H9 (cell line): Measurements from ENCODE around the gene SCGN. TPM values are rescaled to one million over a fixed set of nuclear protein-coding genes. Genes with fewer than 3 reads are reported as not detected.

ENCODE experiments used
- DNase-seq: peaks from one replicate; pipeline ENCODE4 v3.0.0-alpha.2; 2017
- H2AFZ ChIP-seq: one replicate; pipeline ENCODE4 v1.6.1; 2013; ENCODE audit warnings: mild to moderate bottlenecking, low read length, control low read depth, moderate library complexity
- H2AK5ac ChIP-seq: 2 replicates; pipeline ENCODE4 v1.6.1; 2013; ENCODE audit warnings: low read length, control low read depth, mixed read lengths; ENCODE audit not compliant: insufficient read length
- H2BK120ac ChIP-seq: one replicate; pipeline ENCODE4 v1.6.1; 2013; ENCODE audit warnings: low read depth, mild to moderate bottlenecking, low read length, control low read depth, inconsistent platforms; ENCODE audit not compliant: poor library complexity, severe bottlenecking
- H2BK12ac ChIP-seq: 2 replicates; pipeline ENCODE4 v1.6.1; 2013; ENCODE audit warnings: low read length, control low read depth, mixed read lengths, low read depth; ENCODE audit not compliant: insufficient read length
- H2BK15ac ChIP-seq: 2 replicates; pipeline ENCODE4 v1.6.1; 2013; ENCODE audit warnings: low read depth, low read length, control low read depth
- H2BK20ac ChIP-seq: one replicate; pipeline ENCODE4 v1.6.1; 2013; ENCODE audit warnings: low read depth, mild to moderate bottlenecking, low read length, control low read depth, inconsistent platforms; ENCODE audit not compliant: poor library complexity, severe bottlenecking
- H2BK5ac ChIP-seq: 2 replicates; pipeline ENCODE4 v1.6.1; 2013; ENCODE audit warnings: low read length, control low read depth, mixed read lengths; ENCODE audit not compliant: insufficient read length
- H3K14ac ChIP-seq: 2 replicates; pipeline ENCODE4 v1.6.1; 2013; ENCODE audit warnings: low read length, control low read depth; ENCODE audit not compliant: insufficient read depth
- H3K18ac ChIP-seq: 2 replicates; pipeline ENCODE4 v1.6.1; 2013; ENCODE audit warnings: low read depth, mild to moderate bottlenecking, mixed read lengths, low read length, control low read depth; ENCODE audit not compliant: insufficient read length
- H3K23ac ChIP-seq: 2 replicates; pipeline ENCODE4 v1.6.1; 2013; ENCODE audit warnings: low read length, control low read depth, mixed read lengths, low read depth; ENCODE audit not compliant: insufficient read length
- H3K23me2 ChIP-seq: 2 replicates; pipeline ENCODE4 v1.6.1; 2013; ENCODE audit warnings: low read depth, mild to moderate bottlenecking, mixed read lengths, low read length, control low read depth; ENCODE audit not compliant: insufficient read length, poor library complexity, severe bottlenecking
- H3K27ac ChIP-seq: 2 replicates; pipeline ENCODE4 v1.5.1; 2013; ENCODE audit warnings: low read length, control low read depth, mixed read lengths, low read depth; ENCODE audit not compliant: insufficient read length
- H3K27me3 ChIP-seq: 2 replicates; pipeline ENCODE4 v1.6.1; 2013; ENCODE audit warnings: low read length, control low read depth, inconsistent platforms; ENCODE audit not compliant: insufficient read depth
- H3K4ac ChIP-seq: 2 replicates; pipeline ENCODE4 v1.6.1; 2013; ENCODE audit warnings: low read depth, mild to moderate bottlenecking, control low read depth, inconsistent platforms, low read length, moderate library complexity
- H3K4me1 ChIP-seq: 2 replicates; pipeline ENCODE4 v1.6.1; 2013; ENCODE audit warnings: low read length, control low read depth, inconsistent platforms; ENCODE audit not compliant: insufficient read depth
- H3K4me2 ChIP-seq: 2 replicates; pipeline ENCODE4 v1.6.1; 2013; ENCODE audit warnings: low read length, control low read depth, mixed read lengths; ENCODE audit not compliant: insufficient read length, insufficient read depth
- H3K56ac ChIP-seq: 2 replicates; pipeline ENCODE4 v1.6.1; 2013; ENCODE audit warnings: low read depth, mild to moderate bottlenecking, mixed read lengths, low read length, control low read depth; ENCODE audit not compliant: insufficient read length
- H3K79me1 ChIP-seq: 2 replicates; pipeline ENCODE4 v1.6.1; 2013; ENCODE audit warnings: low read depth, mild to moderate bottlenecking, moderate library complexity, low read length, control low read depth, inconsistent platforms; ENCODE audit not compliant: insufficient read depth, poor library complexity, severe bottlenecking
- H3K79me2 ChIP-seq: 2 replicates; pipeline ENCODE4 v1.6.1; 2013; ENCODE audit warnings: low read length, control low read depth, inconsistent platforms; ENCODE audit not compliant: insufficient read depth
- H3K9ac ChIP-seq: 2 replicates; pipeline ENCODE4 v1.6.1; 2013; ENCODE audit warnings: low read length, control low read depth, mixed read lengths; ENCODE audit not compliant: insufficient read length; ENCODE audit errors: extremely low read depth
- H3K9me3 ChIP-seq: one replicate; pipeline ENCODE4 v1.6.1; 2013; ENCODE audit warnings: low read depth, low read length, inconsistent platforms; ENCODE audit not compliant: control insufficient read depth
- H3T11ph ChIP-seq: one replicate; pipeline ENCODE4 v1.6.1; 2013; ENCODE audit warnings: mild to moderate bottlenecking, low read length, control low read depth, inconsistent platforms
- H4K20me1 ChIP-seq: one replicate; pipeline ENCODE4 v1.6.1; 2013; ENCODE audit not compliant: control insufficient read depth, insufficient read length, insufficient read depth
- H4K5ac ChIP-seq: 2 replicates; pipeline ENCODE4 v1.6.1; 2013; ENCODE audit warnings: low read depth, mild to moderate bottlenecking, mixed read lengths, low read length, control low read depth; ENCODE audit not compliant: insufficient read length
- H4K8ac ChIP-seq: replicated peaks from 2 replicates; pipeline ENCODE4 v1.6.1; 2013; ENCODE audit warnings: low read length, control low read depth, mixed read lengths, low read depth; ENCODE audit not compliant: insufficient read length
- H4K91ac ChIP-seq: 2 replicates; pipeline ENCODE4 v1.6.1; 2013; ENCODE audit warnings: low read depth, mild to moderate bottlenecking, moderate library complexity, mixed read lengths, low read length, control low read depth; ENCODE audit not compliant: insufficient read length
- H3K27ac Mint-ChIP-seq, 3 experiments: 2 replicates in 2 of 3; 3 replicates in 1 of 3; pipeline ENCODE4 v1.8.0; 2020 to 2021; ENCODE audit warnings: mixed read lengths in 3 of 3, mild to moderate bottlenecking in 1 of 3, moderate library complexity in 1 of 3
- H3K27me3 Mint-ChIP-seq: 2 replicates; pipeline ENCODE4 v1.8.0; 2021; ENCODE audit warnings: low read depth, mild to moderate bottlenecking, moderate library complexity, mixed read lengths
- H3K36me3 Mint-ChIP-seq, 3 experiments: 2 replicates in 2 of 3; 3 replicates in 1 of 3; pipeline ENCODE4 v1.8.0; 2020 to 2021; ENCODE audit warnings: low read depth in 3 of 3, mixed read lengths in 3 of 3; ENCODE audit not compliant: insufficient read depth in 1 of 3
- H3K4me1 Mint-ChIP-seq, 2 experiments: 2 replicates each; pipeline ENCODE4 v1.8.0; 2020; ENCODE audit warnings: mixed read lengths in 2 of 2
- H3K4me3 Mint-ChIP-seq, 2 experiments: 2 replicates in 1 of 2; 3 replicates in 1 of 2; pipeline ENCODE4 v1.8.0; 2020 to 2021; ENCODE audit warnings: mild to moderate bottlenecking in 2 of 2, mixed read lengths in 2 of 2, moderate library complexity in 1 of 2
- H3K9me3 Mint-ChIP-seq, 2 experiments: 2 replicates in 1 of 2; 3 replicates in 1 of 2; pipeline ENCODE4 v1.8.0; 2020; ENCODE audit warnings: mild to moderate bottlenecking in 2 of 2, mixed read lengths in 2 of 2, moderate library complexity in 1 of 2
- CTCF ChIP-seq: fragments of 200-600 bp; sonication (generic); conservative IDR thresholded peaks from 3 replicates; pipeline ENCODE4 v1.8.0; 2021; ENCODE audit warnings: antibody characterized with exemption, mild to moderate bottlenecking
- WGBS: extraction: QIAGEN DNeasy Blood & Tissue Kit; methylation state at CpG from one replicate; pipeline ENCODE4 v1.1.7; 2013; ENCODE audit warnings: missing lambda C conversion rate, low lambda C conversion rate, mixed read lengths; ENCODE audit not compliant: insufficient read length; ENCODE audit errors: extremely low coverage; 5-methylcytosine and 5-hydroxymethylcytosine counted together
- total RNA-seq: library from RNA; stranded (reverse); gene quantifications from 2 replicates; pipeline ENCODE4 v1.2.1, GENCODE V29; 2021

SCGN gene
- total RNA-seq, 1 experiment from 2014 or later, result not detected

- Mint-ChIP-seq H3K4me1 (no peaks in the 10 kb centered on the region), H3K27me3 (no peaks in the 10 kb centered on the region), H3K9me3 (no peaks in the 10 kb centered on the region), H3K36me3 (no peaks in the 10 kb centered on the region), H3K27ac (no peak overlapping the region), H3K4me3 (no peak overlapping the region)
- Histone ChIP-seq H3K23ac (no peak overlapping the region), H2BK15ac (no peak overlapping the region), H3K4me1 (no peaks in the 10 kb centered on the region), H3K9me3 (no peaks in the 10 kb centered on the region), H3K27me3 (no peaks in the 10 kb centered on the region), H2BK12ac (no peak overlapping the region), H3K27ac (no peak overlapping the region), H3K4me2 (no peak overlapping the region), H3K4ac (no peak overlapping the region), H2BK20ac (no peak overlapping the region), H3K79me2 (no peaks in the 10 kb centered on the region), H4K8ac (no peak overlapping the region), H2BK5ac (no peak overlapping the region), H3K9ac (no peak overlapping the region), H2AK5ac (no peak overlapping the region), H3K79me1 (no peaks in the 10 kb centered on the region), H3K56ac (no peak overlapping the region), H2BK120ac (no peak overlapping the region), H3K14ac (no peak overlapping the region), H3T11ph (no peak overlapping the region), H4K5ac (no peak overlapping the region), H4K91ac (no peak overlapping the region), H4K20me1 (no peaks in the 10 kb centered on the region), H3K23me2 (no peaks in the 10 kb centered on the region), H3K18ac (no peak overlapping the region), H2AFZ (no peak overlapping the region)
- no peak for TF ChIP-seq CTCF
- WGBS, result no CpG with 5 or more reads among the region's 1 CpG
- no peak for DNase-seq
Measured at GRCh38 chr6:25713824-25714223, 61.8 kb downstream of the SCGN start.
